Nephron progenitor cell (in vitro differentiated cells): ENCODE measurements around the gene TFDP1.

Experiments
- DNase-seq: peaks from one replicate; pipeline ENCODE4 v3.0.0; 2021
- H3K27ac Mint-ChIP-seq: 2 replicates; pipeline ENCODE4 v1.8.0; 2021; ENCODE audit warnings: mild to moderate bottlenecking, moderate library complexity, mixed read lengths
- H3K27me3 Mint-ChIP-seq: 2 replicates; pipeline ENCODE4 v1.8.0; 2021; ENCODE audit warnings: mild to moderate bottlenecking, low read depth, mixed read lengths; ENCODE audit not compliant: poor library complexity
- H3K36me3 Mint-ChIP-seq: 2 replicates; pipeline ENCODE4 v1.8.0; 2021; ENCODE audit warnings: low read depth, mixed read lengths
- H3K4me1 Mint-ChIP-seq: 2 replicates; pipeline ENCODE4 v1.8.0; 2021; ENCODE audit warnings: mixed read lengths
- H3K4me3 Mint-ChIP-seq: 2 replicates; pipeline ENCODE4 v1.8.0; 2021; ENCODE audit warnings: mild to moderate bottlenecking, moderate library complexity, mixed read lengths
- H3K9me3 Mint-ChIP-seq: 2 replicates; pipeline ENCODE4 v1.8.0; 2021; ENCODE audit warnings: mild to moderate bottlenecking, moderate library complexity, mixed read lengths
- TF ChIP-seq, protein P1 (sequence below): fragments of 200-600 bp; sonication (generic); IDR thresholded peaks from 2 replicates; pipeline ENCODE4 v1.5.0; 2021; ENCODE audit warnings: antibody characterized with exemption

TFDP1 gene

GRCh38 chr13:113557013-113557412, 27.5 kb upstream of the TFDP1 start:
- Mint-ChIP-seq H3K9me3 (no peaks in the 10 kb centered on the region), H3K4me3 (no peak overlapping the region), H3K27me3 (no peaks in the 10 kb centered on the region), H3K27ac (peak overlapping the region; percentile 55), H3K4me1 (peaks cover 53% of the 10 kb centered on the region), H3K36me3 (peaks cover 14% of the 10 kb centered on the region)
- TF ChIP-seq, protein P1, sequence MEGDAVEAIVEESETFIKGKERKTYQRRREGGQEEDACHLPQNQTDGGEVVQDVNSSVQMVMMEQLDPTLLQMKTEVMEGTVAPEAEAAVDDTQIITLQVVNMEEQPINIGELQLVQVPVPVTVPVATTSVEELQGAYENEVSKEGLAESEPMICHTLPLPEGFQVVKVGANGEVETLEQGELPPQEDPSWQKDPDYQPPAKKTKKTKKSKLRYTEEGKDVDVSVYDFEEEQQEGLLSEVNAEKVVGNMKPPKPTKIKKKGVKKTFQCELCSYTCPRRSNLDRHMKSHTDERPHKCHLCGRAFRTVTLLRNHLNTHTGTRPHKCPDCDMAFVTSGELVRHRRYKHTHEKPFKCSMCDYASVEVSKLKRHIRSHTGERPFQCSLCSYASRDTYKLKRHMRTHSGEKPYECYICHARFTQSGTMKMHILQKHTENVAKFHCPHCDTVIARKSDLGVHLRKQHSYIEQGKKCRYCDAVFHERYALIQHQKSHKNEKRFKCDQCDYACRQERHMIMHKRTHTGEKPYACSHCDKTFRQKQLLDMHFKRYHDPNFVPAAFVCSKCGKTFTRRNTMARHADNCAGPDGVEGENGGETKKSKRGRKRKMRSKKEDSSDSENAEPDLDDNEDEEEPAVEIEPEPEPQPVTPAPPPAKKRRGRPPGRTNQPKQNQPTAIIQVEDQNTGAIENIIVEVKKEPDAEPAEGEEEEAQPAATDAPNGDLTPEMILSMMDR = no peak
- no peak for DNase-seq

- H3K36me3 Mint-ChIP-seq = peaks cover 2% of the 10 kb centered on the region
- DNase-seq = no peak
- H3K4me3 Mint-ChIP-seq = no peak overlapping the region
- no peaks in the 10 kb centered on the region for H3K27me3 Mint-ChIP-seq
- no peaks in the 10 kb centered on the region for H3K9me3 Mint-ChIP-seq
- H3K27ac Mint-ChIP-seq = no peak overlapping the region
- peaks cover 53% of the 10 kb centered on the region for H3K4me1 Mint-ChIP-seq
- TF ChIP-seq, protein P1 = no peak
Observed at GRCh38 chr13:113558461-113558860, 26.1 kb upstream of the TFDP1 start.

- TF ChIP-seq, protein P1 = no peak
- no peaks in the 10 kb centered on the region for H3K9me3 Mint-ChIP-seq
- H3K27ac Mint-ChIP-seq = peak overlapping the region; percentile 72
- no peaks in the 10 kb centered on the region for H3K27me3 Mint-ChIP-seq
- no peaks in the 10 kb centered on the region for H3K36me3 Mint-ChIP-seq
- no peak for DNase-seq
- H3K4me1 Mint-ChIP-seq = peaks cover 51% of the 10 kb centered on the region
- H3K4me3 Mint-ChIP-seq = no peak overlapping the region
Observed at GRCh38 chr13:113559061-113559460, 25.5 kb upstream of the TFDP1 start.

DNA sequence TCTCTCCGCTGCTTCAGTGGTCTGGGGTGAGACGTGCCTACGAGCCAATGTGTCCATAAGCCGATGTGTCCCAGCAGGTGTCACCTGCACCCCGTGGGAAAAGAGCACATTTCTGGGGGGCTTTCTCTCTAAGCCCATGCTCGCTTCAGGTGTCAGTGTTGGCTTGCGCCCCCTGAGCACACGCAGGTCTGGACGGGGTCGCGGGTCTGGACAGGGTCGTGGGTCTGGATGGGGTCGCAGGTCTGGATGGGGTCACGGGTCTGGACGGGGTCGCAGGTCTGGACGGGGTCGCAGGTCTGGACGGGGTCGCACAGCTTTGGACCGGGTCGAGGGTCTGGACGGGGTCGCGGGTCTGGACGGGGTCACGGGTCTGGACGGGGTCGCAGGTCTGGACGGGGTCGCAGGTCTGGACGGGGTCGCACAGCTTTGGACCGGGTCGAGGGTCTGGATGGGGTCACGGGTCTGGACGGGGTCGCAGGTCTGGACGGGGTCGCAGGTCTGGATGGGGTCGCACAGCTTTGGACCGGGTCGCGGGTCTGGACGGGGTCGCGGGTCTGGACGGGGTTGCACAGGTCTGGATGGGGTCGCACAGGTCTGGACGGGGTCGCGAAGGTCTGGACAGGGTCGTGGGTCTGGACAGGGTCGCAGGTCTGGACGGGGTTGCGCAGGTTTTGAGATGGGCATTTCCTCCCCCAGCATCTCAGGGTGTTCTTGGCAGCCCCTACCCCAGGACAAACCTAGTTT, 24.5 kb upstream of the TFDP1 start:
- no peak overlapping the region for H3K27ac Mint-ChIP-seq
- no peak for DNase-seq
- TF ChIP-seq, protein P1 = no peak

DNA sequence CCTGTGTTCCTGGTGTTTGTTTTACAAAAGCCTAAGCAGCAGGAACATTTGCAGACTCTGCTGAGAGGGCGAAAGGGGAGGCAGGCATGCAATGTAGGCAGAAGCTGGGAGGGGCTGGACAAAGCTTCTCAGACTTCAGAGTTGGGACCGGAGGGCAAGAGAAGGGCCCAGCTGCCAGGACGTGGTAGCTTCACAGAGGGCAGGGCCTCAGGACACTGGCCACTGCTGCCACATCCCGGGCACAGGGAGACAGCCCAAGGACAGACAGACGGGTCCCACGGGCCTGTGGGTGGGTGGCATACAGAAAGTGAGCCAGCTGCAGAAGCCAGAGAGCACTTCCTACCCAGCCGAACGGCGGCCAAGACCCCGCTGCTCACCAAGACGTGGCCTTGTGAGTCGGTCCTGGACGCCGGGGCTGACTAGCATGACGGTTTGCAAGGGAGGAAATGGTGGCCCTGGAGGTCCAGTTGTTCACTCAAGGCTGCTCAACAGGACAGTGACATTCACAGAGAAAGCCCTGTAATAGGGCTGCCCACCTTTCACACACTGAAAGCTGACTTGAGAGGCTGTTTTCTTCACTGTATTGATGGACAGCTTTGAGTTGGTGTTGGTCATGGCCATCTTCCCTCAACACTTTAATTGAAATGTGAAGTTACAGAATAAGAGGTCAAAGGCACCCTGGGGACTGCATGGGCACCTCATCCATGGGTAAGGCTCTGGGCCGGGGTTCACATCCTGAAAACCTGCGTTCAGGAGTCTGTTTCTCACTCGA, 23.7 kb upstream of the TFDP1 start:
- Mint-ChIP-seq H3K4me3 (no peak overlapping the region), H3K4me1 (peaks cover 55% of the 10 kb centered on the region), H3K36me3 (no peaks in the 10 kb centered on the region), H3K27me3 (no peaks in the 10 kb centered on the region), H3K9me3 (no peaks in the 10 kb centered on the region), H3K27ac (no peak overlapping the region)
- TF ChIP-seq, protein P1 = no peak
- no peak for DNase-seq

More for the DNA sequence above, 24.5 kb upstream of the TFDP1 start:
- Mint-ChIP-seq H3K4me3 (no peak overlapping the region), H3K4me1 (peaks cover 55% of the 10 kb centered on the region), H3K27me3 (no peaks in the 10 kb centered on the region), H3K9me3 (no peaks in the 10 kb centered on the region), H3K36me3 (no peaks in the 10 kb centered on the region)
